Measurements from ENCODE around the gene NUB1.

- no peak for TF ChIP-seq CTCF (IDR thresholded peaks at IDR 0.05)
- no peak for TF ChIP-seq POLR2A (IDR thresholded peaks at IDR 0.05)
These were observed 33.4 kb upstream of the NUB1 start for GRCh38 chr7:151308256-151308655.
